HG03565 (cell line): Measurements from ENCODE around the gene LRRC2.
"Not testable (repeated sequence)": the region's sequence is repeated elsewhere in the genome, so short reads cannot be mapped to it uniquely, and the experiment has no call there.

Source experiments
- ATAC-seq: cut with Tn5 transposase; IDR thresholded peaks from one replicate; pipeline ENCODE4 v1.9.1; 2021; ENCODE audit warnings: mild to moderate bottlenecking, moderate library complexity; ENCODE audit not compliant: unreplicated experiment

LRRC2 gene

GRCh38 chr3:46558184-46559043 lies 7.7 kb downstream of the LRRC2 start:
- ATAC-seq: peak; percentile 43

- ATAC-seq: no peak
Measured at GRCh38 chr3:46557814-46558183, 8.3 kb downstream of the LRRC2 start.

- ATAC-seq: no peak
Measured at GRCh38 chr3:46553154-46553553, 12.9 kb downstream of the LRRC2 start.

GRCh38 chr3:46552538-46552937 lies 13.6 kb downstream of the LRRC2 start:
- no peak for ATAC-seq

- no peak for ATAC-seq
Measured at GRCh38 chr3:46551615-46552014, 14.5 kb downstream of the LRRC2 start.

GRCh38 chr3:46549989-46550388 lies 16.1 kb downstream of the LRRC2 start:
- no peak for ATAC-seq

GRCh38 chr3:46549408-46549904 lies 16.6 kb downstream of the LRRC2 start:
- ATAC-seq: no peak

GRCh38 chr3:46548611-46549010 lies 17.5 kb downstream of the LRRC2 start:
- ATAC-seq: not testable (repeated sequence)

GRCh38 chr3:46546896-46547440 lies 19.1 kb downstream of the LRRC2 start:
- no peak for ATAC-seq

- no peak for ATAC-seq
Measured at GRCh38 chr3:46545818-46546630, 20.1 kb downstream of the LRRC2 start.

- ATAC-seq: no peak
Measured at GRCh38 chr3:46544771-46545503, 21.2 kb downstream of the LRRC2 start.

GRCh38 chr3:46542801-46543201 lies 23.3 kb downstream of the LRRC2 start:
- no peak for ATAC-seq

GRCh38 chr3:46542344-46542743 lies 23.8 kb downstream of the LRRC2 start:
- ATAC-seq: no peak

- no peak for ATAC-seq
Measured at GRCh38 chr3:46541835-46542234, 24.3 kb downstream of the LRRC2 start.

- ATAC-seq: no peak
Measured at GRCh38 chr3:46540550-46540949, 25.6 kb downstream of the LRRC2 start.

GRCh38 chr3:46539443-46540005 lies 26.6 kb downstream of the LRRC2 start:
- no peak for ATAC-seq

- peak; percentile 75 for ATAC-seq
Measured at GRCh38 chr3:46538803-46539442, 27.2 kb downstream of the LRRC2 start.

- ATAC-seq: not testable (repeated sequence)
Measured at GRCh38 chr3:46538425-46538802, 27.7 kb downstream of the LRRC2 start.

- no peak for ATAC-seq
Measured at GRCh38 chr3:46537779-46538178, 28.3 kb downstream of the LRRC2 start.

- ATAC-seq: no peak
Measured at GRCh38 chr3:46537316-46537715, 28.8 kb downstream of the LRRC2 start.
